Tibial nerve (tissue), 4 donors: ENCODE data around the gene GIPC2. TPM values are rescaled to one million over a fixed set of nuclear protein-coding genes. Genes with fewer than 3 reads are reported as not detected.

ENCODE experiments used
- DNase-seq, 2 donors: peaks; one replicate each; pipeline ENCODE4 v3.0.0-alpha.2; 2019; ENCODE audit warnings: low spot score in 2 of 2
- H3K27ac ChIP-seq, 4 donors: fragments of 200-600 bp; sonication (generic) in 3 of 4; one replicate each; pipeline ENCODE4 v1.5.1; 2017 to 2019; ENCODE audit warnings: mild to moderate bottlenecking in 1 of 4
- H3K27me3 ChIP-seq, 2 donors: fragments of 200-600 bp; sonication (generic) in 1 of 2; one replicate each; pipeline versions ENCODE4 v1.5.1 to v1.6.0; 2017 to 2019
- H3K36me3 ChIP-seq, 3 donors: fragments of 200-600 bp; sonication (generic); one replicate each; pipeline ENCODE4 v1.5.1; 2018 to 2019
- H3K4me1 ChIP-seq, 4 donors: fragments of 200-600 bp; sonication (generic) in 3 of 4; one replicate each; pipeline ENCODE4 v1.5.1; 2017 to 2019
- H3K4me3 ChIP-seq, 4 donors: fragments of 200-600 bp; sonication (generic) in 3 of 4; one replicate each; pipeline ENCODE4 v1.5.1; 2017 to 2019; ENCODE audit warnings: mild to moderate bottlenecking in 1 of 4, moderate library complexity in 1 of 4
- H3K9me3 ChIP-seq, 4 donors: fragments of 200-600 bp; sonication (generic) in 3 of 4; one replicate each; pipeline ENCODE4 v1.5.1; 2017 to 2019
- CTCF ChIP-seq, 5 experiments: fragments of 200-600 bp in 3 of 5; fragments of 450-650 bp in 2 of 5; sonication (generic) in 3 of 5; IDR thresholded peaks; one replicate each; pipeline ENCODE4 v1.5.1; 2016 to 2019; ENCODE audit warnings: antibody characterized with exemption in 5 of 5, mild to moderate bottlenecking in 3 of 5, moderate library complexity in 2 of 5
- EP300 ChIP-seq, 2 donors: sonication (generic); formaldehyde crosslinking; IDR thresholded peaks; one replicate each; pipeline ENCODE4 v1.6.1; 2017; ENCODE audit warnings: antibody characterized with exemption in 2 of 2, mild to moderate bottlenecking in 1 of 2
- POLR2A ChIP-seq, 2 donors: fragments of 450-650 bp; IDR thresholded peaks; one replicate each; pipeline ENCODE4 v1.6.1; 2017; ENCODE audit warnings: antibody characterized with exemption in 2 of 2, mild to moderate bottlenecking in 2 of 2, moderate library complexity in 2 of 2
- WGBS, 2 donors: methylation state at CpG; one replicate each; pipeline ENCODE4 v1.1.5; 2018; 5-methylcytosine and 5-hydroxymethylcytosine counted together
- total RNA-seq, 4 donors: library from RNA; depleted of rRNA; stranded (reverse); fragments of >200 nt; gene quantifications; one replicate each; pipeline ENCODE4 v1.1.0, GENCODE V29; 2016

Gene GIPC2
- total RNA-seq, 4 donors from 2014 or later: 2.1 to 6.9 (median 3.7) TPM

DNA sequence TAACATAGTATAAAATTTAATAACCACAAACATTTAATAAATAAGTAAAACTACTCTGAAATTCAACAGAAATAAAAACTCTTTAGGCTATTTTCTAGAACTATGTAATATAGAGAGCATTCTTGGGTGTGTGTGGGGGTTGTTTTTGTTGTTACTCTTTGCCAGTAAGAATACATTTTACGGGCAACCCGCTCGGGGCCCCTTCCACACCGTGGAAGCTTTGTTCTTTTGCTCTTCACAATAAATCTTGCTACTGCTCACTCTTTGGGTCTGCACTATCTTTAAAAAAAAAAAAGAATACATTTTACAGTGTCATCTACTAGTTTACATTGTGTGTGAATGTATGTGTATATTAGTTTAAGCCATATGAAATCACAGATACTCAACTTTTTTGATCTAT is 16.0 kb upstream of the GIPC2 start:
- H3K4me3 ChIP-seq: no peak overlapping the region
- no peak for DNase-seq
- H3K4me1 ChIP-seq: no peaks in the 10 kb centered on the region
- no peaks in the 10 kb centered on the region for H3K9me3 ChIP-seq
- no peaks in the 10 kb centered on the region for H3K36me3 ChIP-seq
- no peaks in the 10 kb centered on the region for H3K27me3 ChIP-seq
- WGBS, 2 donors: 40 to 54% methylated on average over 4 of the region's 4 CpGs
- TF ChIP-seq EP300 (IDR thresholded peaks at IDR 0.05) (no peak), POLR2A (IDR thresholded peaks at IDR 0.05) (no peak), CTCF (IDR thresholded peaks at IDR 0.05) (no peak)
- H3K27ac ChIP-seq: no peak overlapping the region

- TF ChIP-seq EP300 (IDR thresholded peaks at IDR 0.05) (no peak), CTCF (IDR thresholded peaks at IDR 0.05) (no peak), POLR2A (IDR thresholded peaks at IDR 0.05) (no peak)
- no peaks in the 10 kb centered on the region for H3K4me1 ChIP-seq
- H3K9me3 ChIP-seq: no peaks in the 10 kb centered on the region
- 83 to 94% methylated on average over 4 of the region's 4 CpGs for WGBS, 2 donors
- H3K36me3 ChIP-seq: no peaks in the 10 kb centered on the region
- no peak overlapping the region for H3K27ac ChIP-seq
- DNase-seq: no peak
- no peak overlapping the region for H3K4me3 ChIP-seq
- no peaks in the 10 kb centered on the region for H3K27me3 ChIP-seq
These were observed 12.6 kb upstream of the GIPC2 start for GRCh38 chr1:78032996-78033796.

DNA sequence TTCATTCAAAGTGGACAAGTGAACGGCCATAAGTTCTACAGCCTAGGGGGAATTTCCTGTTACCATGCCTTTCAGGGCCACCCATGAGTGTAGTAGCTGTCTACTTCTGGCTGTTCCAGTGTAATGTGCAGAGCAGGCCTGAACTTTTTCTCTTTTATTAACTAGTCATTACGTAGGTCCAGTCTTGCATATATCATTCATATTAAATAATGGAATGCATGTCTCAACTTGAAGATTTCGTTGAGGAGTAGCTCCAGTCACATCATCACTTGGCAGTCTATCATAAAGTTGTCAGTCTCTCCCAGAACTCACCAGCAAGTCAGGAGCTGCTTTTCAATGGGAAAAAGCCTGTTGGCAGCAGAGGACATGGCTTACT is 12.0 kb upstream of the GIPC2 start:
- Histone ChIP-seq H3K27ac (no peak overlapping the region), H3K36me3 (no peaks in the 10 kb centered on the region), H3K9me3 (no peaks in the 10 kb centered on the region), H3K4me3 (no peak overlapping the region), H3K27me3 (no peaks in the 10 kb centered on the region), H3K4me1 (no peaks in the 10 kb centered on the region)
- WGBS, 2 donors: 81 to 94% methylated on average over 3 of the region's 3 CpGs
- TF ChIP-seq POLR2A (IDR thresholded peaks at IDR 0.05) (no peak), EP300 (IDR thresholded peaks at IDR 0.05) (no peak), CTCF (IDR thresholded peaks at IDR 0.05) (no peak)
- no peak for DNase-seq

- Histone ChIP-seq H3K27me3 (no peaks in the 10 kb centered on the region), H3K36me3 (no peaks in the 10 kb centered on the region), H3K4me1 (no peaks in the 10 kb centered on the region), H3K4me3 (no peak overlapping the region), H3K27ac (no peak overlapping the region), H3K9me3 (no peaks in the 10 kb centered on the region)
- no peak for DNase-seq
- no peak for TF ChIP-seq EP300 (IDR thresholded peaks at IDR 0.05)
- TF ChIP-seq CTCF (IDR thresholded peaks at IDR 0.05): no peak
- no peak for TF ChIP-seq POLR2A (IDR thresholded peaks at IDR 0.05)
- WGBS, 2 donors: 87 to 94% methylated on average over 2 of the region's 2 CpGs
These were observed 10.6 kb upstream of the GIPC2 start for GRCh38 chr1:78035121-78035520.

DNA sequence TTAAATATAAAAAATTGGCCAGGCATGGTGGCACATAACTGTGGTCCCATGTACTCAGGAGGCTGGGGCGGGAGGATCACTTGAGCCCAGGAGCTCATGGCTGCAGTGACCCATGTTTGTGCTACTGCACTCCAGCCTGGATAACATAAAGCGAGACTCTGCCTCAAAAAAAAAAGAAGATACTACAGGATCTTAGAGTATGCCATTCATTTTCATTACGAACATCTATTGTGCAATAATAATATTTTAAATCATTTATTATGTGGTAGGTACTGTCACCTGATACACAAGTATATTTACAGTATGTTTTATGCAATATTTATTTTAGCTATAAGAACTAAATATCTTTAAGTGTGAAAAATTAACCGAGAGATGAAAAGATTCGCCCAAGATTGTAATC is 9.3 kb upstream of the GIPC2 start:
- H3K36me3 ChIP-seq: no peaks in the 10 kb centered on the region
- H3K27me3 ChIP-seq: no peaks in the 10 kb centered on the region
- H3K27ac ChIP-seq: no peak overlapping the region
- H3K4me1 ChIP-seq: no peaks in the 10 kb centered on the region
- H3K9me3 ChIP-seq: no peaks in the 10 kb centered on the region
- TF ChIP-seq POLR2A (IDR thresholded peaks at IDR 0.05) (no peak), CTCF (IDR thresholded peaks at IDR 0.05) (no peak), EP300 (IDR thresholded peaks at IDR 0.05) (no peak)
- no peak overlapping the region for H3K4me3 ChIP-seq
- no peak for DNase-seq
- WGBS, 2 donors: 76 to 78% methylated on average over 5 of the region's 5 CpGs
